Measurements from ENCODE around the gene VPS52. TPM values are rescaled to one million over a fixed set of nuclear protein-coding genes. Genes with fewer than 3 reads are reported as not detected.

VPS52 gene
- total RNA-seq, 1 experiment from 2014 or later, result 58.2 TPM

- Histone ChIP-seq H3K27ac (ENCODE audit: low read depth, low read length) (peak overlapping the region; percentile 95), H3K27me3 (ENCODE audit: insufficient read depth, low read length) (no peaks in the 10 kb centered on the region), H4K20me1 (ENCODE audit: insufficient read depth) (no peaks in the 10 kb centered on the region), H3K36me3 (ENCODE audit: control insufficient read depth in 1 of 2, insufficient read depth in 2 of 2, low read length in 2 of 2) (peaks cover 14 to 27% of the 10 kb centered on the region in 2 experiments; a peak in 3 of 4 replicates), H3K9ac (ENCODE audit: low read length) (peak overlapping the region; percentile 96), H2AFZ (ENCODE audit: low read depth, low read length, poor library complexity, severe bottlenecking) (no peak overlapping the region), H3K9me2 (ENCODE audit: insufficient read depth) (no peaks in the 10 kb centered on the region), H3K4me1 (ENCODE audit: control insufficient read depth in 1 of 2, insufficient read depth in 2 of 2, low read length in 2 of 2) (peaks cover 39 to 68% of the 10 kb centered on the region in 2 experiments), H3K9me3 (ENCODE audit: control insufficient read depth in 1 of 2, insufficient read depth in 1 of 2, low read depth in 1 of 2, low read length in 2 of 2) (no peaks in the 10 kb centered on the region), H3K4me2 (ENCODE audit: low read length) (peak overlapping the region; percentile 97), H3K4me3 (replicated peaks in 1 of 2; ENCODE audit: low read depth in 1 of 2, low read length in 2 of 2) (peak overlapping the region in 1 of 2 experiments; percentile 95; a peak in 2 of 4 replicates), H3K79me2 (ENCODE audit: insufficient read depth, low read length) (peaks cover 54% of the 10 kb centered on the region)
- TF ChIP-seq ELF1 (IDR thresholded peaks at IDR 0.05; ENCODE audit: borderline replicate concordance, low read depth), result no peak
- TF ChIP-seq EZH2 (IDR thresholded peaks at IDR 0.05), result no peak
- TF ChIP-seq POLR2AphosphoS5 (IDR thresholded peaks at IDR 0.05; ENCODE audit: low read depth, low read length), result no peak
- no peak for TF ChIP-seq YY1 (IDR thresholded peaks at IDR 0.05; ENCODE audit: extremely low read depth, insufficient replicate concordance, low read depth, low read length)
- no peak for TF ChIP-seq ZFX (IDR thresholded peaks at IDR 0.05)
- TF ChIP-seq POLR2A (IDR thresholded peaks at IDR 0.05; ENCODE audit: borderline replicate concordance, extremely low read depth, insufficient read depth, insufficient read length), result no peak
- TF ChIP-seq TCF7L2 (IDR thresholded peaks at IDR 0.05; ENCODE audit: borderline replicate concordance, extremely low read depth, insufficient read depth, insufficient read length), result no peak
- TF ChIP-seq EZH2phosphoT487 (IDR thresholded peaks at IDR 0.05; ENCODE audit: borderline replicate concordance), result no peak
- TF ChIP-seq SP1 (IDR thresholded peaks at IDR 0.05; ENCODE audit: low read depth), result no peak
- TF ChIP-seq SIN3A (IDR thresholded peaks at IDR 0.05; ENCODE audit: low read depth), result no peak
- no peak for TF ChIP-seq CBX3 (IDR thresholded peaks at IDR 0.05; ENCODE audit: low read depth)
- TF ChIP-seq ZBTB33 (IDR thresholded peaks at IDR 0.05; ENCODE audit: extremely low read depth, insufficient replicate concordance, low read length), result no peak
- no peak for TF ChIP-seq JUND (IDR thresholded peaks at IDR 0.05)
- no TSS peak for BruUV-seq (replicated peaks)
- ChIA-PET CTCF (interaction anchor here (0.9 to 2.0 kb wide), 2 partner anchors 44 to 45 kb away, joined by 3 to 10 read pairs; no protein-coding TSS in a partner anchor), POLR2A (no interaction called here), RAD21 (ENCODE audit: low non-redundant PET in 1 of 2, low total read pairs in 2 of 2, uncharacterized antibody in 2 of 2, unreplicated experiment in 2 of 2) (no interaction called here)
- DNase-seq (ENCODE audit: low read depth, low spot score) (no peak), ATAC-seq (no peak)
- intact Hi-C loops (cut with micrococcal nuclease), result loop anchor here (2.0 to 10.0 kb wide), 2 partner anchors 45 to 211 kb away; partner anchors contain the start of genes CUTA and PHF1
These were observed 67.6 kb downstream of the VPS52 start for GRCh38 chr6:33204165-33204414.

All from HCT116 (cell line).